NCI-H2227 treated with DMSO at 0.1 percent for 48 hours (cell line): ENCODE results near the gene CRYGN.
A peak's percentile ranks its signal among the peaks of the same experiment; 100 is the strongest.

ENCODE experiments used
- DNase-seq: peaks from one replicate; lab custom pipeline; 2025; lab: John Stamatoyannopoulos, UW

CRYGN gene

DNA sequence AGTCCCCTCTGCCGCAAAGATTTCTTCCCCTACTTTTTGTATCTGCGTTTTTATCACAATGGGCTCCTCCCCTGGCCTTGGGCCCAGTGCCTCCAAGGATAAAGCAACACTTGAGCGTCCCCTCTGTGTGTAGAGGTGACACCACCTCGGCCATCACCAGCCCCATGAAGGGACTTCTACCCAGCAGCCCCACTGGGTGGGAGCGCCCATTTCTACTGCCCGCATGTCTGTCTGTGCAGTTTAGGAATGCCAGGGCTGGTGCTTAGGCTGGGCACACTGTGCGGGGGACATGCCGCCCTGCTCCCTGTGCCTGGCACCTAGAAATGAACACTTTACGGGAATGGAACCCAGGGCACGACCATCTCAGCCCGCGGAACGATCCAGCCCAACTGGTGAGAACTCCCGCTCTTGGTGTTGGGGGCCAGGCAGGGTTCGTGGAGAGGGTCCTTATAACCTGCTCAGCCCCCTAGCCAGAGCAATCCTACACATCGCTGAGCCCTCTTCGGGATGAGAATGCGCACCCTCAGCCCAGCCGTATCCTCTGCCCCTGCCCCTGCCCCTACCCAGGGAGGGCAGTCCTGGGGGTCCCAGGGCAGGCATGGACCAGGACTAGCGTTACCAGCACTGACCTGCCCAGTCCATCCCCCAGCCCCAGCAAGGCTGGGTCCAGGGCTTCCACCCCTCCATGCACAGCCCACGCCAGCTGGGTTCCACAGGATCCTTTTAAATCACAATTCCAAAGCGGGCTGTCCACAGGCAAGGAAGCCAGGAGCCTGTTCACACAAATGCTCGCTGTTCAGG is 12.8 kb downstream of the CRYGN start:
- DNase-seq = no peak

DNA sequence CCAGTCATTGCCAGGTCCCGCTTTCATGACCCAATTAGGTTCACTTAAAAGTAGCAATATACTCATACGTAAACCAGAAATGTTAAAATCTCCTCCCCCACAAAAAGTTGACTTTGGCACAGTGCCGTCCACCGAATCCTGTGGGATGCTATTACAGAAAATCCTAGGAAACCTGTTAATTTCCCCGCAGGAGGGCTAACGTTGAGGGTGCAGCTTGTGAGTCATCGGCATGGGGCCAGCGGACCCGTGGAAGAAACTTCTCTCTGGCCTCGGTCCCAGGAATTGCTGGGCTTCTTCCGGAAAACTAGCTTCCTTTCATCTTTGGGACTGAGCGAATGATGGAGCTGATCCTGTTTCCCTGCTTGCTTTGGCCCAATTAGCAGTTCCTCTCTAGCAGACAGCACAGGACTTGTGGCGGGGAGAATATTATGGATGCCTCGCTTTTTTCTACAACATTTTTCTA is 13.5 kb downstream of the CRYGN start:
- DNase-seq = no peak

DNA sequence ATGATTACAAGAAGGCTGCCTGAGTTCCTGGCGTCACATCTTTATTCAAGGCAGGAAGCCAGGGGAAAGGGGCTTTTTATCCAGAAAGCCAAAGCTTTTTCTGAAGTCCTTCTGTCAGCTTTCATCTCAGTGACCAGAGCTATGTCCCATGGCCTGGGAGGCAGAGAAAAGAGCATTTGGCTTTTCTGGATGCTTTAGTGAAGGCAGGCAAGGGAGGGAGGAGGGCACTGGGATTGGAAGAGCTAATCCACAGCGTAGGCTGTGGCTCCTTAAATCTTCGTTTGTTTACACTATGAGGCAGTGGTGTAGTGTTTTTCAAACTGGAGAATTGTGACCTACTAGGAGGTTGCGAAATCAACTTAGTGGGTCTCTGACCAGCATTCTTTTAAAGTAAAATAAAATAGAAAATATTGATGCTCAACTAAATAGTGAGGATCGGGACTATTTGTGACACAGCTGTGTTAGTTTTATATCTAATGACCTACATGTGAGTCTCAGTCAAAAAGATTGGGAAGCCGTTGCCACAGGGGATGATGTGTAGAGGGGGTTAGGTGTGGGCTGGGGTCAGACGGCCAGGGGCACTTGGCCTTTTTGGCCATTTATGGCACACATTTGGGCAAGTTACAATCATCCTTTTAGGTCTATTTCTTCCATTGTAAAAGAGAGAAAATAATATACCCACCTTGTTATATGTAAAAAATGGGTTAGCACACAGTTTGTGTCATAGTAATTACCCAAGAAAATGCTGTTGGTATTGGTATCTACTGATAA is 14.1 kb downstream of the CRYGN start:
- DNase-seq = no peak

DNA sequence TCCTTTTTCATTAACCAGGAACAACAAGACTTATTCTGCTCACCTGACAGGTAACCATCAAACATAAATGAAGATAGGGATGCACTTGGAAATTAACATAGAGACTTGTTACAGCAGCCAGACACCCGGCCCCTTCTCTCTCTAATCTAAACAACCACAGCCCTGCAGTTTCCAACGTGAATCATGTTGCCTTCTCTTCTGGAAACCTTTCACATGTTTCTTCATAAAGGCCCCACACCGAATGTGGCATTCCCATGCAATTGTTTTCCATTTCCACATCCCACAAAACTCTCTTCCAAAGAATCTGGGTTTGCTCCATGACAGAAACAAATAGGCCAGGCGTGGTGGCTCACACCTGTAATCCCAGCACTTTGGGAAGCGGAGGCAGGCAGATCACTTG is 15.1 kb downstream of the CRYGN start:
- DNase-seq = no peak

DNA sequence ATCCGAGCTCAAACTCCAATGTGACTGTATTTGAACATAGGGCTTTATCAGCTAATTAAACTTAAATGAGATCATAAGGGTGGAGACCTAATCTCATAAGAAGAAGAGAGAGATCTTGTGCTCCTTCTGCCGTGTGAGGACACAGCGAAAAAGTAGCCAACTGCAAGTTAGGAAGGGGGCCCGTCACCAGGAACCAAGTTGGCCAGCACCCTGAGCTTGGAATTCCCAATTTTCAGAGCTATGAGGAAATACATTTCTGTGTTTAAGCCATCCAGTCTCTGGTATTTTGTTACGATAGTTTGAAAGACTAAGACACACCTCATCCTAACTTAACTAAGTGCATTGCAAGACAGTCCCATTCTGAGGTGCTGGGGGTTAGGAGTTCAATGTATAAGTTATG is 16.0 kb downstream of the CRYGN start:
- no peak for DNase-seq

DNA sequence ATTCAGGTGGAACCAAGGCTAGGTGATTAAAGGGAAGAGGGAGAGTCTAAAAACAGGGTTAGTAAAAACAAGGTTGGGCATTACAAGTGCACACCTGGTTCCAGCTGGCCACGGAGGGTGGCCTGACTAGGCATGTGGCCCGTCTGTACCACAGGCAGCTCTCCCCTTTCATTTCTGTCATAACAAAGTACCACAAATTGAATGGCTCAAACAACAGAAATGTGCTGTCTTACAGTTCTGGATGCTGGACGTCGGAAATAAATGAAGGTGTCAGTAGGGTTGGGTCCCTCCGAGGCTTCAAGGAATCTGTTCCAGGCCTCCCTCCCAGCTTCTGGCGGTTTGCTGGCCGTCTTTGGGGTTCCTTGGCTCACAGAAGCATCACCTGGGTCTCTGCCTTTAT is 16.7 kb downstream of the CRYGN start:
- DNase-seq = no peak

DNA sequence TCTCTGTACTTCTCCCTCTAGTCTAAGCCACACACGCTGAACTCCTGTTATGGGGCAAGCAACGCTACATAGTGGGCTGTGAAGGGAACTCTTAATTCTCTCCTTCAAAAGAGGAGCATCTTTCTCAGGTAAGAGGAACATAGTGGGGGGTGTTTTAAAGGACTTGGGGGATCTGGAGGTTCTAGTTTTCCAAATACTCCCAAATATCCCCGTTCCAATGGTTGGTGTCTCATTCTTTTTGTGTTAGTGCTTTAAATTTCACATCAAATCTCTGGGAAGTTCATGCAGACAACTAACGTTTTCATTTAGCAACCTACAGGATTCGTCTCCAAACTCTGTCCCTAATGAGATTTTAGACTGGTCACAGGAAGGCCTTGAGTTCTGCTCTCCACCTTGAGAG is 17.7 kb downstream of the CRYGN start:
- no peak for DNase-seq

DNA sequence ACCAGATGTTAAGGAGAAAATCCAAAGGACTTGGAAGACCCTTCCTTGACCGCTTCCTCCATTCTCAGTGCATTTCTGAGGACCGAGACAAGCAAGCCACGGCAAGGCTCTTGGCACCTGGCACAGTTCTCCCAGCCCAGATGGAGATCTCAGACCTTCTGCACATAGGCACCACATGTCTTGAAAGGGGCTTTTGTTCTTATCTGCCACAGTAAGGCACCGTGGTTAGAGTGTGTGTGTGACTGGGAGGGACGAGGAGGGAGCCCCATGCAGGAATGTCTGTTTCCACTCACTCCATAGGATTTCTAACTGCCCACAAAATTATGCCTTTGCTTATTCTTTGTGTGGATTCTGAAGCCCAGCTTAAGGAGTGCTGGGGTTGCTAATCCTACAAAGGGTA is 19.8 kb downstream of the CRYGN start:
- no peak for DNase-seq

DNA sequence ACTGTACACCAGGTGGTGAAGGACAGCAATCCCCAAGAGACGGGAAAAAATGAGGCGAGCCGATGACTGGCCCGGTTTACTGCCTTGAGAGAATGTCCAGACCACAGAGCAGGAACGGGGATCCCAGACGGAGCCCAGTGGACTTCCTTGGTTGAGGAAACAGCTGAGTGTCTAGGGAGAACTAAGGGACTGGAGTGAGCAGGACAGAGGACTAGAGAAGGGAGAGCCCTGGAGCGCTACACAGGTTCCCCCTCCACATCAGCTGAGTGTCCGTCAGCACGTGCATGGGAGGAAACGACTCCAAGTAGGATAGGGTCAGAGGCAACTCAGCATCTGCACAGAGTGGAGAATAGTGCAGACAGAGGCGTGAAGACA is 23.0 kb downstream of the CRYGN start:
- DNase-seq = no peak

DNA sequence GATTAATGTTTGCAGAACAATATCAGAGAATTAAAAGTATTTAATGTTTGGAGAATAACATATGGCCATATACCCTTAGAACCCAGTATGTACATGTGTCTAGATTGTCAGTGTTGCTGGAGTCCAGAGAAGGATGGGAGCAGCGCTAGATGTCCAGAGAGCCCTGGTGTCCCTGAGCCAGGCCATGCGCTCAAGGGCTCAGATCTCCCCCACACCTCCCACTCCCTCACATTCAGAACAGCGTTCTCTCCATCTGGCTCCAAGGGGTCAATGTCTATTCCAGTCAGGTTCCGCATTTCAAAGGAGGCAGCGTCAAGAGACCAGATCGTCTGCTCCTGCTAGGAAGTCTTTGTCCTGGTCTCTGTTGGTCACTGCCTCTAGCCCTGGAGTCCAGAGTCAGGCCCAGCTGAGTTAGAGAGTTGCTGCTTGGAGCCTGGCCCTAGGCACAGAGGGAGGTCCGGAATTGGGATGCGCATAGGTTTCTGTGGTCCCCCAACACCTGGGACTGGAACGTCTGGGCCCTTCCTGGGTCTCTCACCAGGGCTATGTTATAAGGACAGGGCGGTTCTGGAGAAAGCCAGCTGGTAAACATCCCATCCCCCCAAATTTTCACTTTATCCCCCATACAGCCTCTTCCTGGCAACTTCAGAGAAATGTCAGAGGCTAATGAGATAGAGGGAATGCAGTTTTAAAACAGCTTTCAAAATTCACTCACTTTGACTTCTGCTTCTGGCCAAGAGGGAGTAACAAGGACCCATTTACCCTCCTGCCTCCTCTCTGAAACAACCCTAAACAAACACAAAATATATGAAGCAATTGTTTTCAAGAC is 23.6 kb downstream of the CRYGN start:
- no peak for DNase-seq

DNA sequence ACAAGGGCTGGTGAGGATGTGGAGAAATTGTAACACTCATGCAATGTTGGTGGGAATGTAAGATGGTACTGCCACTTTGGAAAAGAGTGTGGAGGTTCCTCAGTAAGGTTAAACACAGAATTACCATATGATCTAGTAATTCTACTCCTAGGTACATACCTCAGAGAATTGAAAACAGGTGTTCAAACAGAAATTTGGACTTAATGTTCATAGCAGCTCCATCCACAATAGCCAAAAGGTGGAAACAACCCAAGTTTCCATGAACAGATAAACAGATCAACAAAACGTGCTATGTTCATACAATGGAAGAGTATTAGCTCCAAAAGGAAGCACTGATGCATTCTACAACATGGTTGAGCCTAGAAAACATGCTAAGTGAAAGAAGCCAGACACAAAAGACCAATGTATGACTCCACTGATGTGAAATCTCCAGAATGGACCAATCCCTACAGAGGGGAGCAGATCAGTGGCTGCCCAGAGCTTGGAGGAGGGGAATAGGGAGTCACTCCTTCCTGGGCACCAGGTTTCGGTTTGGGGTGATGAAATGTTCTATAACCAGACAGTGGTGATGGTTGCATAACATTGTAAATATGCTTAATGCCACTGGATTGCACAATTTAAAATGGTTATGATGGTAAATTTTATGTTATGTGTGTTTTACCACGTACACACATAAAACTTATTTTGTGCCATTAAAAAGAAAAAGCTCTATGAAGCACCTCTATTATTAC is 24.4 kb downstream of the CRYGN start:
- DNase-seq = no peak

DNA sequence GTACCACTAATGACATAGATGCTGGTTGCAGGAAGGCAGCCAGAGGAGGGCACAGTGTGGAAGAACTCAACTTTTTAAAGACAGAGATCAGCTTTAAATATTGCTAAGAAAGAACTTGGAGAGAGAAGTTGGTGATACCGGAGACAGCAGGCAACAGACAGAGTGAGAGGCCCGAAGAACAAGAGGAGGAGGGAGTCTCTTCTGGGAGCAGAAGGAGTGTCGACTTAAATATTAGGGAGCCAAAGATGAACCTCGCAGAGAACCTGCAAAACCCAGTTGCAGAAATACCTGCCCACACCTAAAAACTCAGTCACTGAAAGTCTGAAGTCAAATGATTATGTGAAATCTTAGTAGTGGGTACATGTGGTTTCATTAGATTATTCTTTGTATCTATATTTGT is 26.7 kb downstream of the CRYGN start:
- no peak for DNase-seq

DNA sequence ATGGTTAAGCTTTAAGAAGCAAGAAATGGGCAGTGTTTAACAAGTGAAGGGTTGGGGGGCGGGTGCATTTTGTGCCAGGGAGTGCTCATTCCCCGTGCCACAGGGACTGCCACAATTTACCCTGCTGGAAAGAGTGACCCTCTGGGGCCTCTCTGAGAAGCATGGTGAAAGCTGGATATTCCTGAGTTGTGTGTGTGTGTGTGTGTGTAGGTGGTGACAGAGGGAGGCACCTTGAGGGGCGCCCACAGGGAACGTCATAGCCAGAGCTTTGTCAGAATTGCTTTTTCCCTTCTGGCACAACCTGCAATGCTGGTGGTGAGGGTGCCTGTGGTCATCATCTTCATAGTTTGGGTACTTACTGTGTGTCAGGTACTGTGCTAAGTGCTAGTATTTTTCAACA is 27.6 kb downstream of the CRYGN start:
- no peak for DNase-seq

DNA sequence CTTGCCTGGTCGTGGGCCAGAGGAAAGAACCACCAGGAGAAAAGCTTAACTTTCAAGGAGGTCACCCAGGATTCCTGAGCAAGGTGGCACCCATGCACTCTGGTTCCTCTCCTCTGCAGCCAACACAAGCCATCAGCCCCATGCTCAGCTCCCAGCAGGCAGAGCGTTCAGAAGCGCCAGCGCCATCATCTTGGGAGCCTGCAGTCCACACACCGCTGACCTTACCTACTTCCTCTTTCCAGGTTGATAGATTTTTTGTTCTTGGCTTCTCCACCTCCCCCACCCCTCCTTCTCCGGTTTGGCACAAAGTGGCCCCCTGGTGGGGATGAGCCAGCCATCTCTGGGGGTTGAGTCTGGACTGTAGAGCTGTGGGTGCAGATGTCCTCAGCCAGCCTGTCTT is 28.4 kb downstream of the CRYGN start:
- DNase-seq = no peak

DNA sequence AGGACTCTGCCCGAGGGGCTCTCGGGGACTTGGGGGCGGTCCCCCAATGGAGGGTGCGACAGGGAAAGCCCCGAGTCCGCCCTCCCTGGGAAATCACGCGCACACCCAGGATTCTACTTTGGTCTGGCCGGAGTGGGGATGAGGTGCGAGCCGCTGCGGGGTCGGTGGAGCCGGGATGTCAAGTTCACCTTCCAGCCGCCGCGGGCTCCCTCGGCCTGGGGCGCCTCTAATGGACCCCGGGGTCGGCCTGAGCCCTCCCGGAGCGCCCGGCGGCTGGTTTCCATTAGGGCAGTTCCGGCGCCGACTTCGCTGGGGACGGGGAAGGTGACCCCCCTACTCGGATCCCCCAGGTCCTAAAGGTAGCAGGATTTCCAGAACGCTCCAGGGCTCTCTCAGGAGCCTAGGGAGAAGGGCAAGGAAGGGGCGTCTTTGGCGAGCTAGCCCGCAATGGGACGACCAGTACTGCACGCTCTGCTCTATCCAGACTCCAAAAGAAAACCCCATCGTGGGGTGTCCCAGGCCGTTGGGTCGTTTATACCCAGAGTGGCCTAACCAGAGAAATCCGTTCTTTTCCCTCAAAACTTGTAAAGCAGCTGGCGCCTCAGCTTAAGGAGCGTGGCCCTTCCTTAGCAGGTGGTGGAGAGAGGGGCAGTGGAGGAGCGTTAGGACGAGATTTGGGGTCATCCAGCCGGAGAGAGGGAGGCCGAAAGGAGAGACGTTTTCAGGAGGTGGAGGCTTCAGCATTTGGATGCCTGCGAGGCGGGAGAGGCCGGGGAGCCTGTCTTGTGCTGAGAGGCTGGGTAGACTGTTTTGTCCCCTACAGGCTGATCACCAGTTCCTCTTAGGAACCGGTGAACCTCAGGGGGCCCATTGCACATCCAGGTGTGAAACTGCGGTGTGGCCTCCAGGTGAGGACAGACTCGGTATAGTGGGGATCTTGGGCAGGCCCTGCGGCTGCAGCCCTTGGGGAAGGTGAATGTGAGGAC is 29.2 kb downstream of the CRYGN start:
- DNase-seq = peak; percentile 51

DNA sequence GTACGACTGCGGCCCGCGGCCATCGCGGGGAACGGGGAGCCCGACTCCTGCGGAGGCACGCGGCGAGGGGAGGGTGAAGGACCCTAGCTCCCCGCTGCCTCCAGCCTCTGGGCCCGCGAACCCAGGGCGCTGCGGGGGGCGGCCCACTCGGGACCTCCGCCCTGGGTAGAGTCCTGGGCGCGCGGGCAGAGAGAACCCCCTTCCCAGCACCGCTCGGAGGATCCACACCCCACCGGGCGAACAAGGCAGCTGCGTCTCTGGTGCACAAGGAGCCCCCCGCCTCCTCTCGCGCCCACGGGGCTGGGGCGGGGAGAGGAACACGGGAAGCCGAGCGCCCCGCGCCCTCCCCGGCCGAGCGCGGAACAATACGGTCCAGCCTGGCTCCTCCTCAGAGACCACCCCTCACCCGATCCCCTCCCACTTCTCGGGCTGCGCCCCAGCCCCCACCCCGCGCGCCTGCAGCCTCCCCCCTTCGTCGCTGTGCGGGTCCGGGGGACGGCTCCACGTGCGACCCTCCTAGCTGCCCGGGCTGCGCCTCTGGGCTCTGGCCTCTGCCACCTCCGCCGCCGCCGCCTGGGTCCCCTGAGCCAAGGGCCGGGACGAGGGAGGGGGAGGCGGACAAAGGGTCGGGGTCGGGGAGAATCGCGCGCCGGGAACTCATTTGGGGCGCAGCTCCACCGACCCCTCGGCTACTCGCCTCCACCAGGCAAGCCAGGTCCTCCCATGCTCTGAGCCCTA is 30.1 kb downstream of the CRYGN start, which contains the start of gene WDR86:
TSS of gene WDR86 (minus strand) at position 372 of the 738 bp plus-strand sequence. CDS start 449 bp downstream, outside the sequence.
- peak; percentile 20 for DNase-seq

DNA sequence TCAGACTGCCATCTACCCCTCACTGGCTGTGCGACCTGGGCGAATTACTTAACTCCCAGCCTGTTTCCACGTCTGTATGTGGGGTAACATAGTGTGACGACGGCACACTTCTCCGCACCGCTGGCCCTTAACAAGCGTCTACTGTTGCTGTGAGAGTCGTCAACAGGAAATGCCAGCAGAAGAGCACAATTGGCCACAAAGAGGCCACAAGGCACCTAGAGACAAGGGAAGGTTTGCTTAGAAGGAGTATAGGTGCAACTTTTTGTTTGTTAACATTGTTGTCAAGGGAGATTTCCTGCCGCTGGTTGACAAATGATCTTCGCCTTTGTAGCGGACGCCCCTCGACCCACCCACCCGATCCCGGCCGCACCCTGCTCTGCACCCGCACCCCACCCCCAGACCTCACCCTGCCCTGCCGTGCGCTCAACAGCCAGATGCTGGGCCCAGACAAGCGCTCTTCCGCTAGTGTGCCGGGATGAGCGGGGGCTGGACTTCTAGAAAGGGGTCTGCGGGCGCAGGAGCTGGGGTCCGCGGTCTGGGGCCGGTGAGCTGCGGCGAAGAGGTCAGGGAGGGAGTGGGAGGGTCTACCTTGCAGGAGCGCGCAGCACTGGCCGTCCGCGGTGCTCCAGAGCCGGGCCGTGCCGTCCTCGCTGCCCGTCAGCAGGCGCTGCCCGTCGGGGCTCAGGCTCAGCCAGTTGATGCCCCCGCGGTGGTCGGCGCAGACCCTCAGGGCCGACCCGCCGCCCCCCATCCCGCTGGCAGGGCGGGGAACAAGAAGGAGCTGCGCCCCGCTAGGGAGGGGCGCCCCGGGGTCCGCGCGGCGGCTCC is 30.9 kb downstream of the CRYGN start:
- peak; percentile 26 for DNase-seq

DNA sequence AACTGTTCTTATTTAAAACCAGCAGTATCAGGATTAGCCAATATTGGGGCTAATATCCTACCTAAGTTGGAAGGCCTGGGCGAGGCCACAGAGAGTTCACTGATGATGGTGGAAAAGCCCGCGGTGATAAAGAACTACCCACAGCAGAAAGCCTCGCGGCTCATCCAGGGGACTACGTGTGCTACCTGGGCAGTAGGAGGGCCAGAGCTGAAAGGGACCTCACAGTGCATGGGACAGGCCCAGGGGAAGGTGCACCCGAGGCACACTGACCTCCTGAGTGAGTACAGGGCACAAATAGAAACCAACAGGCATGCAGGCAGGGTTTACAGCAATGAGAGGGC is 31.5 kb downstream of the CRYGN start:
- DNase-seq = no peak
